ENCODE measurements around the gene MYBPC1.

DNA sequence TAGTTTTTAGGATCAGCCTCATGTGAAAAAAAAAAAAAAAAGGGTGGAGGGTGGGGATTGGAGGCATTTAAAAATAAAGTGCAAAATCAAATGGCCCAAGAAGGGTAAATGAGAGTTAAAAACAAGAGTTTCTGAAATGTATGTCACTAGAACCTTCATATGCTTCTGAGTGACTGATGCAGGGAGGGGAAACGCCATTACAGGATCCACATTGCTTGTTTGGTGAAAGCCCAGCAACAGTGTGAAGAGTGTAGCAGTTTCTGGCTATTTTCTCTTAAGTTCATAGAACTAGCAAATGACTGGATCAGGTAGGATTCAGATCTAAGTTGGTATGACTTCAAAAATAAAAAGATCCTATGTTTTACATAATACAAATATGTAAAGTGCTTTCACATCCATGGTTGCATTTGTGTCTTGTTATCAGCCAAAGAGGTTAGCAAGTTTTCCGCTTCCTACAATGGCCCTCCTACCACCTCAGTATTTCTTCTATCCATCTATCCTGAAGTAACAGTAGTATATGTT, 105.6 kb downstream of the MYBPC1 start:
- TF ChIP-seq CTCF (IDR thresholded peaks at IDR 0.05) (no peak), POLR2AphosphoS5 (IDR thresholded peaks at IDR 0.05; ENCODE audit: low read depth, low read length) (no peak), REST (IDR thresholded peaks at IDR 0.05; ENCODE audit: insufficient read depth in 1 of 2, low read depth in 2 of 2, low read length in 1 of 2) (no peak)

Data from Panc1 (cell line).